GM18499 (cell line): ENCODE data around the gene CBFB.
A peak's percentile ranks its signal among the peaks of the same experiment; 100 is the strongest.
"Not testable (repeated sequence)": the region's sequence is repeated elsewhere in the genome, so short reads cannot be mapped to it uniquely, and the experiment has no call there.

ENCODE experiments used
- ATAC-seq: cut with Tn5 transposase; IDR thresholded peaks from one replicate; pipeline ENCODE4 v1.9.1; 2021; ENCODE audit warnings: moderate number of reproducible peaks; ENCODE audit not compliant: insufficient read depth, unreplicated experiment

CBFB gene

GRCh38 chr16:67028696-67029253 lies at the start of gene CBFB:
TSS of gene CBFB (plus strand) at chr16:67029149. CDS start at chr16:67029408, 259 bp downstream.
- peak; percentile 49 for ATAC-seq

GRCh38 chr16:66983033-66983432 lies 45.9 kb upstream of the CBFB start:
- ATAC-seq, result no peak

- no peak for ATAC-seq
These were observed 44.0 kb upstream of the CBFB start for GRCh38 chr16:66984892-66985311.

GRCh38 chr16:66986559-66986958 lies 42.4 kb upstream of the CBFB start:
- ATAC-seq, result no peak

- no peak for ATAC-seq
These were observed 40.7 kb upstream of the CBFB start, which contains the start of gene CES4A for GRCh38 chr16:66988197-66988788. TSS of gene CES4A (plus strand) at chr16:66988589. CDS start at chr16:66988773, 184 bp downstream.

- no peak for ATAC-seq
These were observed 37.3 kb upstream of the CBFB start for GRCh38 chr16:66991545-66992077.

GRCh38 chr16:66993558-66993957 lies 35.4 kb upstream of the CBFB start:
- ATAC-seq, result not testable (repeated sequence)

- no peak for ATAC-seq
These were observed 32.5 kb upstream of the CBFB start for GRCh38 chr16:66996324-66996982.

GRCh38 chr16:66996983-66997358 lies 32.0 kb upstream of the CBFB start:
- ATAC-seq, result no peak

- ATAC-seq, result no peak
These were observed 28.3 kb upstream of the CBFB start for GRCh38 chr16:67000384-67001351.

- ATAC-seq, result no peak
These were observed 27.2 kb upstream of the CBFB start for GRCh38 chr16:67001726-67002125.

- ATAC-seq, result no peak
These were observed 21.9 kb upstream of the CBFB start for GRCh38 chr16:67006930-67007658.

GRCh38 chr16:67009158-67009557 lies 19.8 kb upstream of the CBFB start:
- no peak for ATAC-seq

- no peak for ATAC-seq
These were observed 17.7 kb upstream of the CBFB start for GRCh38 chr16:67011274-67011673.

- no peak for ATAC-seq
These were observed 15.6 kb upstream of the CBFB start for GRCh38 chr16:67013233-67013822.

- no peak for ATAC-seq
These were observed 14.9 kb upstream of the CBFB start for GRCh38 chr16:67013823-67014633.

GRCh38 chr16:67014634-67015312 lies 14.2 kb upstream of the CBFB start:
- no peak for ATAC-seq

GRCh38 chr16:67015313-67015731 lies 13.6 kb upstream of the CBFB start:
- no peak for ATAC-seq
